Testis (tissue), 2 donors: ENCODE data around the gene DHX16.

Experiments
- POLR2A ChIP-seq: fragments of 450-650 bp; IDR thresholded peaks from one replicate; pipeline ENCODE4 v1.6.1; 2017; ENCODE audit warnings: antibody characterized with exemption, mild to moderate bottlenecking, moderate library complexity
- TF ChIP-seq, protein P1 (sequence below), 3 experiments: fragments of 450-650 bp in 2 of 3; fragments of 200-600 bp in 1 of 3; sonication (generic) in 1 of 3; IDR thresholded peaks; one replicate each; pipeline ENCODE4 v1.5.1; 2016 to 2019; ENCODE audit warnings: antibody characterized with exemption in 3 of 3, mild to moderate bottlenecking in 2 of 3, moderate library complexity in 1 of 3

DNA sequence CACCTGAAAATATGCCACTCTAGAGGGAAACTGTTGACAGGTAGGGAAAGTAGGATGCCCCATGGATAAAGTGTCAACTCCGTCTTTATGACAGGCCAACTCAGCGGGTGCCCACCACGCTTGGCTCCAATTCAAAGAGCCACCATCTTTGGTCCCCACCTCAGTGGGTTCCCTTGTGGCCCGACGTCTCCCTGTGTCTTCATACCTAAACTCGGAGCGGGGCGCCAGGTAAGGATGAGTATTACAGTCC is 44.0 kb upstream of the DHX16 start:
- TF ChIP-seq POLR2A: no peak
- TF ChIP-seq, protein P1, sequence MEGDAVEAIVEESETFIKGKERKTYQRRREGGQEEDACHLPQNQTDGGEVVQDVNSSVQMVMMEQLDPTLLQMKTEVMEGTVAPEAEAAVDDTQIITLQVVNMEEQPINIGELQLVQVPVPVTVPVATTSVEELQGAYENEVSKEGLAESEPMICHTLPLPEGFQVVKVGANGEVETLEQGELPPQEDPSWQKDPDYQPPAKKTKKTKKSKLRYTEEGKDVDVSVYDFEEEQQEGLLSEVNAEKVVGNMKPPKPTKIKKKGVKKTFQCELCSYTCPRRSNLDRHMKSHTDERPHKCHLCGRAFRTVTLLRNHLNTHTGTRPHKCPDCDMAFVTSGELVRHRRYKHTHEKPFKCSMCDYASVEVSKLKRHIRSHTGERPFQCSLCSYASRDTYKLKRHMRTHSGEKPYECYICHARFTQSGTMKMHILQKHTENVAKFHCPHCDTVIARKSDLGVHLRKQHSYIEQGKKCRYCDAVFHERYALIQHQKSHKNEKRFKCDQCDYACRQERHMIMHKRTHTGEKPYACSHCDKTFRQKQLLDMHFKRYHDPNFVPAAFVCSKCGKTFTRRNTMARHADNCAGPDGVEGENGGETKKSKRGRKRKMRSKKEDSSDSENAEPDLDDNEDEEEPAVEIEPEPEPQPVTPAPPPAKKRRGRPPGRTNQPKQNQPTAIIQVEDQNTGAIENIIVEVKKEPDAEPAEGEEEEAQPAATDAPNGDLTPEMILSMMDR (IDR thresholded peaks at IDR 0.05): no peak
